ENCODE data around the gene CDH12. TPM values are rescaled to one million over a fixed set of nuclear protein-coding genes. Genes with fewer than 3 reads are reported as not detected.

CDH12 gene
- total RNA-seq, 1 experiment from 2014 or later, result 0.21 TPM

GRCh38 chr5:22598796-22599195 lies 254.3 kb downstream of the CDH12 start:
- Histone ChIP-seq H3K27me3 (ENCODE audit: control insufficient read depth, insufficient read depth, low read length) (no peaks in the 10 kb centered on the region), H3K4me3 (ENCODE audit: insufficient read depth, low read depth, low read length) (no peak overlapping the region), H3K36me3 (replicated peaks; ENCODE audit: control insufficient read depth, insufficient read depth, low read length) (no peaks in the 10 kb centered on the region)
- DNase-seq, result no peak

- Histone ChIP-seq H3K4me3 (ENCODE audit: insufficient read depth, low read depth, low read length) (no peak overlapping the region), H3K36me3 (replicated peaks; ENCODE audit: control insufficient read depth, insufficient read depth, low read length) (no peaks in the 10 kb centered on the region), H3K27me3 (ENCODE audit: control insufficient read depth, insufficient read depth, low read length) (no peaks in the 10 kb centered on the region)
- DNase-seq, result no peak
Observed at GRCh38 chr5:22596404-22596970, 256.7 kb downstream of the CDH12 start.

GRCh38 chr5:22594491-22594890 lies 258.7 kb downstream of the CDH12 start:
- no peaks in the 10 kb centered on the region for H3K36me3 ChIP-seq (replicated peaks; ENCODE audit: control insufficient read depth, insufficient read depth, low read length)
- no peak for DNase-seq
- no peaks in the 10 kb centered on the region for H3K27me3 ChIP-seq (ENCODE audit: control insufficient read depth, insufficient read depth, low read length)
- no peak overlapping the region for H3K4me3 ChIP-seq (ENCODE audit: insufficient read depth, low read depth, low read length)

GRCh38 chr5:22593592-22593991 lies 259.6 kb downstream of the CDH12 start:
- no peak overlapping the region for H3K4me3 ChIP-seq (ENCODE audit: insufficient read depth, low read depth, low read length)
- H3K27me3 ChIP-seq (ENCODE audit: control insufficient read depth, insufficient read depth, low read length), result no peaks in the 10 kb centered on the region
- DNase-seq, result no peak
- no peaks in the 10 kb centered on the region for H3K36me3 ChIP-seq (replicated peaks; ENCODE audit: control insufficient read depth, insufficient read depth, low read length)

- no peaks in the 10 kb centered on the region for H3K27me3 ChIP-seq (ENCODE audit: control insufficient read depth, insufficient read depth, low read length)
- H3K4me3 ChIP-seq (ENCODE audit: insufficient read depth, low read depth, low read length), result no peak overlapping the region
- no peaks in the 10 kb centered on the region for H3K36me3 ChIP-seq (replicated peaks; ENCODE audit: control insufficient read depth, insufficient read depth, low read length)
- DNase-seq, result no peak
Observed at GRCh38 chr5:22591461-22591860, 261.7 kb downstream of the CDH12 start.

- no peaks in the 10 kb centered on the region for H3K36me3 ChIP-seq (replicated peaks; ENCODE audit: control insufficient read depth, insufficient read depth, low read length)
- no peaks in the 10 kb centered on the region for H3K27me3 ChIP-seq (ENCODE audit: control insufficient read depth, insufficient read depth, low read length)
- no peak for DNase-seq
- no peak overlapping the region for H3K4me3 ChIP-seq (ENCODE audit: insufficient read depth, low read depth, low read length)
Observed at GRCh38 chr5:22590677-22591268, 262.4 kb downstream of the CDH12 start.

GRCh38 chr5:22577711-22578110 lies 275.4 kb downstream of the CDH12 start:
- H3K36me3 ChIP-seq (replicated peaks; ENCODE audit: control insufficient read depth, insufficient read depth, low read length), result no peaks in the 10 kb centered on the region
- no peaks in the 10 kb centered on the region for H3K27me3 ChIP-seq (ENCODE audit: control insufficient read depth, insufficient read depth, low read length)
- no peak for DNase-seq
- no peak overlapping the region for H3K4me3 ChIP-seq (ENCODE audit: insufficient read depth, low read depth, low read length)

GRCh38 chr5:22577006-22577405 lies 276.1 kb downstream of the CDH12 start:
- H3K4me3 ChIP-seq (ENCODE audit: insufficient read depth, low read depth, low read length), result no peak overlapping the region
- no peak for DNase-seq
- H3K27me3 ChIP-seq (ENCODE audit: control insufficient read depth, insufficient read depth, low read length), result no peaks in the 10 kb centered on the region

GRCh38 chr5:22572941-22573340 lies 280.2 kb downstream of the CDH12 start:
- no peaks in the 10 kb centered on the region for H3K27me3 ChIP-seq (ENCODE audit: control insufficient read depth, insufficient read depth, low read length)
- DNase-seq, result no peak
- H3K36me3 ChIP-seq (replicated peaks; ENCODE audit: control insufficient read depth, insufficient read depth, low read length), result no peaks in the 10 kb centered on the region
- H3K4me3 ChIP-seq (ENCODE audit: insufficient read depth, low read depth, low read length), result no peak overlapping the region

More at GRCh38 chr5:22577006-22577405, 276.1 kb downstream of the CDH12 start:
- no peaks in the 10 kb centered on the region for H3K36me3 ChIP-seq (replicated peaks; ENCODE audit: control insufficient read depth, insufficient read depth, low read length)

- no peaks in the 10 kb centered on the region for H3K36me3 ChIP-seq (replicated peaks; ENCODE audit: control insufficient read depth, insufficient read depth, low read length)
- no peak overlapping the region for H3K4me3 ChIP-seq (ENCODE audit: insufficient read depth, low read depth, low read length)
- H3K27me3 ChIP-seq (ENCODE audit: control insufficient read depth, insufficient read depth, low read length), result no peaks in the 10 kb centered on the region
- no peak for DNase-seq
Observed at GRCh38 chr5:22567983-22568382, 285.2 kb downstream of the CDH12 start.

GRCh38 chr5:22560147-22560546 lies 293.0 kb downstream of the CDH12 start:
- Histone ChIP-seq H3K27me3 (ENCODE audit: control insufficient read depth, insufficient read depth, low read length) (no peaks in the 10 kb centered on the region), H3K4me3 (ENCODE audit: insufficient read depth, low read depth, low read length) (no peak overlapping the region), H3K36me3 (replicated peaks; ENCODE audit: control insufficient read depth, insufficient read depth, low read length) (no peaks in the 10 kb centered on the region)
- no peak for DNase-seq

- H3K36me3 ChIP-seq (replicated peaks; ENCODE audit: control insufficient read depth, insufficient read depth, low read length), result no peaks in the 10 kb centered on the region
- H3K27me3 ChIP-seq (ENCODE audit: control insufficient read depth, insufficient read depth, low read length), result no peaks in the 10 kb centered on the region
- no peak for DNase-seq
- no peak overlapping the region for H3K4me3 ChIP-seq (ENCODE audit: insufficient read depth, low read depth, low read length)
Observed at GRCh38 chr5:22557251-22557650, 295.9 kb downstream of the CDH12 start.

GRCh38 chr5:22554475-22554874 lies 298.7 kb downstream of the CDH12 start:
- no peak overlapping the region for H3K4me3 ChIP-seq (ENCODE audit: insufficient read depth, low read depth, low read length)
- no peak for DNase-seq
- H3K27me3 ChIP-seq (ENCODE audit: control insufficient read depth, insufficient read depth, low read length), result no peaks in the 10 kb centered on the region
- no peaks in the 10 kb centered on the region for H3K36me3 ChIP-seq (replicated peaks; ENCODE audit: control insufficient read depth, insufficient read depth, low read length)

GRCh38 chr5:22549876-22550671 lies 303.1 kb downstream of the CDH12 start:
- no peak overlapping the region for H3K4me3 ChIP-seq (ENCODE audit: insufficient read depth, low read depth, low read length)
- no peaks in the 10 kb centered on the region for H3K27me3 ChIP-seq (ENCODE audit: control insufficient read depth, insufficient read depth, low read length)
- H3K36me3 ChIP-seq (replicated peaks; ENCODE audit: control insufficient read depth, insufficient read depth, low read length), result no peaks in the 10 kb centered on the region
- DNase-seq, result no peak

GRCh38 chr5:22542340-22542739 lies 310.8 kb downstream of the CDH12 start:
- DNase-seq, result no peak
- no peaks in the 10 kb centered on the region for H3K27me3 ChIP-seq (ENCODE audit: control insufficient read depth, insufficient read depth, low read length)
- no peaks in the 10 kb centered on the region for H3K36me3 ChIP-seq (replicated peaks; ENCODE audit: control insufficient read depth, insufficient read depth, low read length)
- H3K4me3 ChIP-seq (ENCODE audit: insufficient read depth, low read depth, low read length), result no peak overlapping the region

Data from H7 (cell line).